ENCODE results near the gene TAF4.

The TAF4 gene

GRCh38 chr20:62027116-62027515, 38.6 kb downstream of the TAF4 start:
- Mint-ChIP-seq H3K4me3 (peak overlapping the region in 1 of 2 donors; percentile 22), H3K27me3 (no peaks in the 10 kb centered on the region), H3K4me1 (peaks cover 70% of the 10 kb centered on the region), H3K27ac (peak overlapping the region in 1 of 2 donors; percentile 68), H3K9me3 (no peaks in the 10 kb centered on the region)
- no peak for ATAC-seq
- no peak for DNase-seq

- no peak overlapping the region for H3K4me3 Mint-ChIP-seq
- no peaks in the 10 kb centered on the region for H3K9me3 Mint-ChIP-seq
- no peak for DNase-seq
- peak overlapping the region in 1 of 2 donors; percentile 12 for H3K27ac Mint-ChIP-seq
- peaks cover 64% of the 10 kb centered on the region for H3K4me1 Mint-ChIP-seq
- ATAC-seq: no peak
- no peaks in the 10 kb centered on the region for H3K27me3 Mint-ChIP-seq
These were observed 39.2 kb downstream of the TAF4 start for GRCh38 chr20:62026564-62026856.

GRCh38 chr20:62025832-62026563, 39.7 kb downstream of the TAF4 start:
- peak; percentile 85 for ATAC-seq
- peak in 1 of 2 donors; percentile 13 for DNase-seq
- Mint-ChIP-seq H3K4me1 (peaks cover 62% of the 10 kb centered on the region), H3K9me3 (no peaks in the 10 kb centered on the region), H3K4me3 (peak overlapping the region in 1 of 2 donors; percentile 48), H3K27me3 (no peaks in the 10 kb centered on the region), H3K27ac (no peak overlapping the region)

GRCh38 chr20:62025394-62025793, 40.3 kb downstream of the TAF4 start:
- Mint-ChIP-seq H3K4me1 (peaks cover 62% of the 10 kb centered on the region), H3K4me3 (no peak overlapping the region), H3K27ac (peak overlapping the region in 1 of 2 donors; percentile 24), H3K27me3 (no peaks in the 10 kb centered on the region), H3K9me3 (no peaks in the 10 kb centered on the region)
- no peak for DNase-seq
- ATAC-seq: no peak

- no peaks in the 10 kb centered on the region for H3K27me3 Mint-ChIP-seq
- H3K4me3 Mint-ChIP-seq: no peak overlapping the region
- DNase-seq (no peak), ATAC-seq (no peak)
- peak overlapping the region in 1 of 2 donors; percentile 29 for H3K27ac Mint-ChIP-seq
- peaks cover 67% of the 10 kb centered on the region for H3K4me1 Mint-ChIP-seq
- H3K9me3 Mint-ChIP-seq: no peaks in the 10 kb centered on the region
These were observed 41.7 kb downstream of the TAF4 start for GRCh38 chr20:62023935-62024334.

GRCh38 chr20:62022575-62023139, 43.0 kb downstream of the TAF4 start:
- Mint-ChIP-seq H3K27ac (no peak overlapping the region), H3K4me1 (peaks cover 67% of the 10 kb centered on the region), H3K4me3 (no peak overlapping the region), H3K9me3 (no peaks in the 10 kb centered on the region), H3K27me3 (no peaks in the 10 kb centered on the region)
- ATAC-seq (no peak), DNase-seq (no peak)

- no peak overlapping the region for H3K4me3 Mint-ChIP-seq
- DNase-seq: no peak
- no peak for ATAC-seq
- H3K27ac Mint-ChIP-seq: no peak overlapping the region
- H3K9me3 Mint-ChIP-seq: no peaks in the 10 kb centered on the region
- no peaks in the 10 kb centered on the region for H3K27me3 Mint-ChIP-seq
- H3K4me1 Mint-ChIP-seq: peaks cover 59% of the 10 kb centered on the region
These were observed 43.8 kb downstream of the TAF4 start for GRCh38 chr20:62021793-62022385.

- no peak for DNase-seq
- Mint-ChIP-seq H3K27ac (peak overlapping the region in 1 of 2 donors; percentile 79), H3K9me3 (no peaks in the 10 kb centered on the region), H3K4me3 (no peak overlapping the region), H3K4me1 (peaks cover 52% of the 10 kb centered on the region), H3K27me3 (no peaks in the 10 kb centered on the region)
- no peak for ATAC-seq
These were observed 44.6 kb downstream of the TAF4 start for GRCh38 chr20:62020935-62021701.

- Mint-ChIP-seq H3K27me3 (no peaks in the 10 kb centered on the region), H3K4me1 (peaks cover 51% of the 10 kb centered on the region), H3K9me3 (no peaks in the 10 kb centered on the region), H3K27ac (peak overlapping the region in 1 of 2 donors; percentile 79), H3K4me3 (no peak overlapping the region)
- DNase-seq (no peak), ATAC-seq (no peak)
These were observed 45.7 kb downstream of the TAF4 start for GRCh38 chr20:62019881-62020492.

GRCh38 chr20:62019144-62019805, 46.4 kb downstream of the TAF4 start:
- Mint-ChIP-seq H3K4me1 (peaks cover 47% of the 10 kb centered on the region), H3K27ac (peak overlapping the region in 1 of 2 donors; percentile 74), H3K9me3 (no peaks in the 10 kb centered on the region), H3K4me3 (no peak overlapping the region), H3K27me3 (no peaks in the 10 kb centered on the region)
- ATAC-seq (no peak), DNase-seq (no peak)

GRCh38 chr20:62018437-62019143, 47.1 kb downstream of the TAF4 start:
- H3K27ac Mint-ChIP-seq: peak overlapping the region in 1 of 2 donors; percentile 74
- DNase-seq (no peak), ATAC-seq (peak; percentile 49)
- no peak overlapping the region for H3K4me3 Mint-ChIP-seq
- no peaks in the 10 kb centered on the region for H3K27me3 Mint-ChIP-seq
- H3K4me1 Mint-ChIP-seq: peaks cover 47% of the 10 kb centered on the region
- no peaks in the 10 kb centered on the region for H3K9me3 Mint-ChIP-seq

GRCh38 chr20:62015540-62016288, 50.0 kb downstream of the TAF4 start:
- no peak for DNase-seq
- no peak overlapping the region for H3K27ac Mint-ChIP-seq
- no peaks in the 10 kb centered on the region for H3K9me3 Mint-ChIP-seq
- H3K4me3 Mint-ChIP-seq: no peak overlapping the region
- peaks cover 39% of the 10 kb centered on the region for H3K4me1 Mint-ChIP-seq
- ATAC-seq: no peak
- H3K27me3 Mint-ChIP-seq: no peaks in the 10 kb centered on the region

GRCh38 chr20:62014889-62015537, 50.7 kb downstream of the TAF4 start:
- DNase-seq: no peak
- no peak for ATAC-seq
- Mint-ChIP-seq H3K9me3 (no peaks in the 10 kb centered on the region), H3K27ac (peak overlapping the region in 1 of 2 donors; percentile 78), H3K4me1 (peaks cover 32% of the 10 kb centered on the region), H3K4me3 (no peak overlapping the region), H3K27me3 (no peaks in the 10 kb centered on the region)

GRCh38 chr20:62014488-62014775, 51.2 kb downstream of the TAF4 start:
- peaks cover 26% of the 10 kb centered on the region for H3K4me1 Mint-ChIP-seq
- DNase-seq (no peak), ATAC-seq (no peak)
- no peaks in the 10 kb centered on the region for H3K27me3 Mint-ChIP-seq
- no peak overlapping the region for H3K4me3 Mint-ChIP-seq
- no peaks in the 10 kb centered on the region for H3K9me3 Mint-ChIP-seq
- no peak overlapping the region for H3K27ac Mint-ChIP-seq
